Sigmoid colon (tissue), 7 donors: ENCODE measurements around the gene DPYSL4. TPM values are rescaled to one million over a fixed set of nuclear protein-coding genes. Genes with fewer than 3 reads are reported as not detected.
"Not testable (repeated sequence)": the region's sequence is repeated elsewhere in the genome, so short reads cannot be mapped to it uniquely, and the experiment has no call there.

ENCODE experiments used
- DNase-seq: peaks from one replicate; pipeline ENCODE4 v3.0.0-alpha.2; 2019
- H3K27ac ChIP-seq, 4 donors: fragments of 200-600 bp; sonication (generic); one replicate each; pipeline ENCODE4 v1.5.1; 2016 to 2019; ENCODE audit warnings: mild to moderate bottlenecking in 1 of 4
- H3K27me3 ChIP-seq, 3 donors: fragments of 200-600 bp; sonication (generic); one replicate each; pipeline ENCODE4 v1.5.1; 2019; ENCODE audit warnings: mild to moderate bottlenecking in 1 of 3
- H3K36me3 ChIP-seq, 4 donors: fragments of 200-600 bp; sonication (generic); one replicate each; pipeline ENCODE4 v1.5.1; 2016 to 2019
- H3K4me1 ChIP-seq, 4 donors: fragments of 200-600 bp; sonication (generic); one replicate each; pipeline ENCODE4 v1.5.1; 2017 to 2019
- H3K4me3 ChIP-seq, 4 donors: fragments of 200-600 bp; sonication (generic); one replicate each; pipeline ENCODE4 v1.5.1; 2017 to 2019; ENCODE audit warnings: mild to moderate bottlenecking in 2 of 4, moderate library complexity in 1 of 4
- H3K9me3 ChIP-seq, 4 donors: fragments of 200-600 bp in 3 of 4; sonication (generic) in 3 of 4; one replicate each; pipeline versions ENCODE4 v1.5.1 to v1.6.1; 2013 to 2019
- EP300 ChIP-seq, 4 donors: sonication (generic); formaldehyde crosslinking; IDR thresholded peaks; one replicate each; pipeline ENCODE4 v1.6.1; 2017; ENCODE audit warnings: antibody characterized with exemption in 4 of 4
- POLR2A ChIP-seq, 2 donors: fragments of 450-650 bp; IDR thresholded peaks; one replicate each; pipeline ENCODE4 v1.6.1; 2016; ENCODE audit warnings: antibody characterized with exemption in 2 of 2, mild to moderate bottlenecking in 2 of 2, moderate library complexity in 2 of 2
- POLR2AphosphoS5 ChIP-seq, 4 donors: sonication (generic); formaldehyde crosslinking; IDR thresholded peaks; one replicate each; pipeline ENCODE4 v1.6.1; 2017; ENCODE audit warnings: antibody characterized with exemption in 4 of 4
- WGBS, 2 donors: extraction: QIAGEN DNeasy Blood & Tissue Kit; methylation state at CpG; one replicate each; pipeline ENCODE4 v1.1.7; 2013; 5-methylcytosine and 5-hydroxymethylcytosine counted together
- intact Hi-C: fragments of 100-400 bp; cut with DNase I; formaldehyde crosslinking; loops from one replicate; pipeline ENCODE4 v1.15.1; 2023
- polyA plus RNA-seq, 3 donors: library from polyadenylated mRNA; stranded (reverse); fragments of 200-250 nt; gene quantifications; one replicate each; pipeline ENCODE4 v1.2.3, GENCODE V29; 2013
- total RNA-seq, 4 donors: library from RNA; depleted of rRNA; stranded (reverse); fragments of >200 nt; gene quantifications; one replicate each; pipeline ENCODE4 v1.1.0, GENCODE V29; 2016
- TF ChIP-seq, protein P1 (sequence below), 4 experiments: fragments of 450-650 bp in 3 of 4; fragments of 200-600 bp in 1 of 4; IDR thresholded peaks; one replicate each; pipeline ENCODE4 v1.5.1; 2016 to 2019; ENCODE audit warnings: antibody characterized with exemption in 4 of 4, mild to moderate bottlenecking in 3 of 4, moderate library complexity in 2 of 4
- donor health status: healthy with polysubstance abuse.
- donor health status: Bipolar disorder and iron deficiency.
- donor health status: healthy.

Gene DPYSL4
- total and polyA plus RNA-seq, 7 donors, result under 0.01 to 1.9 (median 0.63) TPM; not detected in 1

DNA sequence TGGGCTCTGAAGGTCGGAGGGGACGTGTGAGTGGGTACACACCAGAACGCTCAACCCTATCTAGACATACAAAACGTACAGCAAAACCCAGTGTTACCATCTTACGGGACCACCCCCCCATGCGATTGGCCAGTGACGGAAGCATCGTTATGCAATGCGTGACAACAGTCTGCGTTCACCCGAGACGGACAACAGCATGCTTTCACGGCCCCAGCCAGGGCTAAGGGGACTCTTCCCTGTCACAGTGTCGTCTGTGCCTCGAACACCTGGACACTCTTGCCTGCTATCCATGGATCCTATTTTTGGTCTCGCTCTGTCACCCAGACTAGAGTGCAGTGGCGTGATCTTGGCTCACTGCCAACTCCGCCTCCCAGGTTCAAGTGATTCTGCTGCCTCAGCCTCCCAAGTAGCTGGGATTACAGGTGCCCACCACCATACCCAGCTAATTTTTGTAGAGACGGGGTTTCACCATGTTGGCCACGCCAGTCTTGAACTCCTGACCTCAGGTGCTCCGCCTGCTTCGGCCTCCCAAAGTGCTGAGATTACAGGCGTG, 23.3 kb downstream of the DPYSL4 start:
- no peak overlapping the region for H3K27ac ChIP-seq
- H3K9me3 ChIP-seq, result peaks cover 0 to 7% (median 1%) of the 10 kb centered on the region in 4 donors
- TF ChIP-seq, protein P1, sequence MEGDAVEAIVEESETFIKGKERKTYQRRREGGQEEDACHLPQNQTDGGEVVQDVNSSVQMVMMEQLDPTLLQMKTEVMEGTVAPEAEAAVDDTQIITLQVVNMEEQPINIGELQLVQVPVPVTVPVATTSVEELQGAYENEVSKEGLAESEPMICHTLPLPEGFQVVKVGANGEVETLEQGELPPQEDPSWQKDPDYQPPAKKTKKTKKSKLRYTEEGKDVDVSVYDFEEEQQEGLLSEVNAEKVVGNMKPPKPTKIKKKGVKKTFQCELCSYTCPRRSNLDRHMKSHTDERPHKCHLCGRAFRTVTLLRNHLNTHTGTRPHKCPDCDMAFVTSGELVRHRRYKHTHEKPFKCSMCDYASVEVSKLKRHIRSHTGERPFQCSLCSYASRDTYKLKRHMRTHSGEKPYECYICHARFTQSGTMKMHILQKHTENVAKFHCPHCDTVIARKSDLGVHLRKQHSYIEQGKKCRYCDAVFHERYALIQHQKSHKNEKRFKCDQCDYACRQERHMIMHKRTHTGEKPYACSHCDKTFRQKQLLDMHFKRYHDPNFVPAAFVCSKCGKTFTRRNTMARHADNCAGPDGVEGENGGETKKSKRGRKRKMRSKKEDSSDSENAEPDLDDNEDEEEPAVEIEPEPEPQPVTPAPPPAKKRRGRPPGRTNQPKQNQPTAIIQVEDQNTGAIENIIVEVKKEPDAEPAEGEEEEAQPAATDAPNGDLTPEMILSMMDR (IDR thresholded peaks at IDR 0.05), result no peak
- TF ChIP-seq EP300 (IDR thresholded peaks at IDR 0.05), result no peak
- TF ChIP-seq POLR2AphosphoS5 (IDR thresholded peaks at IDR 0.05), result no peak
- no peak for TF ChIP-seq POLR2A (IDR thresholded peaks at IDR 0.05)
- no peaks in the 10 kb centered on the region for H3K4me1 ChIP-seq
- no peak for DNase-seq
- H3K4me3 ChIP-seq, result no peak overlapping the region
- H3K27me3 ChIP-seq, result no peaks in the 10 kb centered on the region
- 92 to 95% methylated on average over 23 of the region's 23 CpGs for WGBS, 2 donors
- intact Hi-C loops, result no loop called here
- peaks cover 0 to 7% (median 0%) of the 10 kb centered on the region in 4 donors for H3K36me3 ChIP-seq

DNA sequence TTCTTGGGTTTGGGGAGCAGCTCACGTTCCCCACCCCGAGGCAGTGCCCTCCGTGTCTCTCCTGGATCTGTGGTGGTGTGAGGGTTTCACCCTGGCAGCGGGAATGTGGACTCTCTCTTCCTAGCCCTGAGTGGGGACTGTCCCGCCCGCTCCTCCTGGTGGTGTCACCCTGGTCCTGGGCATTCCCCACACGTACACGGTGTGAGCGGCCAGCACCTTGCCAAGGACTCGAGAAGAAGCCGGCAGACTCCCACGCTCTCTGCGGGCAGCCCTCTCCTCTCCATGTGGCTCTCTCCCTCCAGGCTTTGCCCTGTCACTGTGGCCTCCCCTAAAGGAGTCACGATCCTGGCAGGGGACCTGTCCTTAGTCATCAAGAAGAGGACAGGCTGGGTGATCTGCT, 24.0 kb downstream of the DPYSL4 start:
- 93 to 94% methylated on average over 14 of the region's 14 CpGs for WGBS, 2 donors
- Histone ChIP-seq H3K27me3 (no peaks in the 10 kb centered on the region), H3K27ac (no peak overlapping the region), H3K4me1 (no peaks in the 10 kb centered on the region), H3K9me3 (peaks cover 0 to 7% (median 3%) of the 10 kb centered on the region in 4 donors), H3K4me3 (no peak overlapping the region), H3K36me3 (peaks cover 0 to 7% (median 0%) of the 10 kb centered on the region in 4 donors)
- TF ChIP-seq POLR2A (IDR thresholded peaks at IDR 0.05), result no peak
- no peak for TF ChIP-seq EP300 (IDR thresholded peaks at IDR 0.05)
- TF ChIP-seq, protein P1 (IDR thresholded peaks at IDR 0.05), result no peak
- no peak for TF ChIP-seq POLR2AphosphoS5 (IDR thresholded peaks at IDR 0.05)
- DNase-seq, result no peak
- intact Hi-C loops, result no loop called here

DNA sequence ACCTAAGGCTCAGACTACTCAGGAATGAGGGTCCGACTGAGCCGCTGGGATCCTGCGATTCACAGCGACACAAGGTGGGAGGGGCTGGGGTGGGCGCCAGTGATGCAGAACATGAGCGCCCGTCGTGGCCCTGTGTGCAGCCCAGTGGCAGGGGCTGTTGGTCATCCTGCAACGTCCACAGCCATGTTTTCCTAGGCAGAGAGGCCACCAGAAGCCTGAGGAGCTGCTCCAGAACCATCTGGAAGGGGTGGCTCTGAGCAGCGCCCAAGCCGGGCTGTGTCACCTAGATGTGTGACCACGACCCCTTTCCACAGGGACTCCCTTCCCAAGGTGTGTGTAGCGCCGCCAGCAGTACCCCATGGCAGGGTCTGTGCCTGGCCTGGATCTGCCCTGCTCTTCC, 24.5 kb downstream of the DPYSL4 start:
- no peak for TF ChIP-seq POLR2AphosphoS5 (IDR thresholded peaks at IDR 0.05)
- H3K36me3 ChIP-seq, result peaks cover 0 to 7% (median 0%) of the 10 kb centered on the region in 4 donors
- intact Hi-C loops, result no loop called here
- no peaks in the 10 kb centered on the region for H3K4me1 ChIP-seq
- H3K27me3 ChIP-seq, result no peaks in the 10 kb centered on the region
- H3K9me3 ChIP-seq, result peaks cover 0 to 7% (median 3%) of the 10 kb centered on the region in 4 donors
- no peak overlapping the region for H3K27ac ChIP-seq
- H3K4me3 ChIP-seq, result no peak overlapping the region
- no peak for DNase-seq
- 92 to 94% methylated on average over 14 of the region's 14 CpGs for WGBS, 2 donors

DNA sequence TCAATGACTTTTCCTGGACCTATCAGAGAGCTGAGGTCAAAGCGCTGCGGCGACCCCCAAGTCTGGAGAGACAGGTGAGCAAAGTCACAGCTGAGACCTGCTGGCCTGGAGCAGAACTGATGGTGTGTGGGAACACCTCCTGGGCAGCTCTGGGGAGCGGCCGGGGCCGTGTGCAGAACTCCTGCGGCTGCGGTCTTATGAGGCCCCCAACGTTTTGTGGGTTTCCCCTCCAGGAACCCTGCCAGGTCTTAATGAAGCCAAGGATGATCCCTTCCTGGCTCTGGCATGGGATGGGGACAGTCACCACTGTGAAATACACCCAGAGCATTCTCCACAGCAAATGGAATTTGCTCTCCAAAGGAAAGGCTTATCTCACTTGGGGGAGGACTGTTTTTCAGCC, 26.1 kb downstream of the DPYSL4 start:
- peaks cover 0 to 7% (median 0%) of the 10 kb centered on the region in 4 donors for H3K36me3 ChIP-seq
- H3K4me1 ChIP-seq, result no peaks in the 10 kb centered on the region
- TF ChIP-seq POLR2A (IDR thresholded peaks at IDR 0.05) (no peak), POLR2AphosphoS5 (IDR thresholded peaks at IDR 0.05) (no peak), EP300 (IDR thresholded peaks at IDR 0.05) (no peak)
- TF ChIP-seq, protein P1 (IDR thresholded peaks at IDR 0.05), result no peak
- peaks cover 0 to 7% (median 4%) of the 10 kb centered on the region in 4 donors for H3K9me3 ChIP-seq
- 87 to 95% methylated on average over 9 of the region's 9 CpGs for WGBS, 2 donors
- H3K27ac ChIP-seq, result no peak overlapping the region
- no peak for DNase-seq
- no peak overlapping the region for H3K4me3 ChIP-seq
- H3K27me3 ChIP-seq, result no peaks in the 10 kb centered on the region
- intact Hi-C loops, result no loop called here

GRCh38 chr10:132213917-132214316, 27.2 kb downstream of the DPYSL4 start:
- intact Hi-C loops, result no loop called here
- DNase-seq, result no peak
- Histone ChIP-seq H3K27me3 (no peaks in the 10 kb centered on the region), H3K9me3 (peaks cover 0 to 7% (median 4%) of the 10 kb centered on the region in 4 donors), H3K4me1 (no peaks in the 10 kb centered on the region), H3K4me3 (no peak overlapping the region), H3K27ac (no peak overlapping the region), H3K36me3 (peaks cover 0 to 7% (median 0%) of the 10 kb centered on the region in 4 donors)
- TF ChIP-seq POLR2A (IDR thresholded peaks at IDR 0.05) (no peak), EP300 (IDR thresholded peaks at IDR 0.05) (no peak), POLR2AphosphoS5 (IDR thresholded peaks at IDR 0.05) (no peak)
- TF ChIP-seq, protein P1 (IDR thresholded peaks at IDR 0.05), result no peak
- WGBS, 2 donors, result 64 to 79% methylated on average over 4 of the region's 4 CpGs

GRCh38 chr10:132216441-132216840, 29.7 kb downstream of the DPYSL4 start:
- H3K27me3 ChIP-seq, H3K9me3 ChIP-seq, H3K4me1 ChIP-seq, H3K27ac ChIP-seq, intact Hi-C loops, H3K36me3 ChIP-seq, H3K4me3 ChIP-seq, DNase-seq: not testable (repeated sequence)
- WGBS, 2 donors, result 86 to 90% methylated on average over 3 of the region's 3 CpGs
